ENCODE measurements around the gene ADISSP. TPM values are rescaled to one million over a fixed set of nuclear protein-coding genes. Genes with fewer than 3 reads are reported as not detected.

ADISSP gene
- total RNA-seq, 4 donors from 2014 or later: 20.1 to 115 (median 22.8) TPM

GRCh38 chr20:3783068-3783489, 15.5 kb upstream of the ADISSP start:
- TF ChIP-seq CTCF (IDR thresholded peaks at IDR 0.05; ENCODE audit: low read depth): no peak

- TF ChIP-seq CTCF (IDR thresholded peaks at IDR 0.05; ENCODE audit: low read depth): no peak
These were observed 15.0 kb upstream of the ADISSP start for GRCh38 chr20:3782597-3782996.

- TF ChIP-seq CTCF (IDR thresholded peaks at IDR 0.05; ENCODE audit: low read depth): no peak
These were observed 13.8 kb upstream of the ADISSP start, which contains the start of gene SPEF1 for GRCh38 chr20:3781153-3781910. Gene SPEF1, minus strand, starts transcription at chr20:3781448. Its CDS starts 161 bp downstream, at chr20:3781287.

- TF ChIP-seq CTCF (IDR thresholded peaks at IDR 0.05; ENCODE audit: low read depth): no peak
These were observed 11.4 kb upstream of the ADISSP start for GRCh38 chr20:3778976-3779375.

- TF ChIP-seq CTCF (IDR thresholded peaks at IDR 0.05; ENCODE audit: low read depth): no peak
These were observed 10.4 kb upstream of the ADISSP start for GRCh38 chr20:3777716-3778629.

- TF ChIP-seq CTCF (IDR thresholded peaks at IDR 0.05; ENCODE audit: low read depth): no peak
These were observed 9.8 kb upstream of the ADISSP start for GRCh38 chr20:3777381-3777715.

GRCh38 chr20:3775457-3776108, 8.0 kb upstream of the ADISSP start:
- TF ChIP-seq CTCF (IDR thresholded peaks at IDR 0.05; ENCODE audit: low read depth): no peak
